ENCODE measurements around the gene COBL.

The COBL gene

GRCh38 chr7:51316666-51317581 lies at the start of gene COBL:
Gene COBL, minus strand, starts transcription at chr7:51316809. Its CDS starts 176 bp downstream, at chr7:51316633.
- peak; percentile 43 for DNase-seq (ENCODE audit: low spot score)
- no peak for TF ChIP-seq CTCF (IDR thresholded peaks at IDR 0.05; ENCODE audit: extremely low read depth, missing control alignments)

GRCh38 chr7:51366172-51366728 lies 49.6 kb upstream of the COBL start:
- no peak for DNase-seq (ENCODE audit: low spot score)
- TF ChIP-seq CTCF (IDR thresholded peaks at IDR 0.05; ENCODE audit: extremely low read depth, missing control alignments): no peak

- no peak for DNase-seq (ENCODE audit: low spot score)
- TF ChIP-seq CTCF (IDR thresholded peaks at IDR 0.05; ENCODE audit: extremely low read depth, missing control alignments): no peak
Measured at GRCh38 chr7:51357821-51358220, 41.2 kb upstream of the COBL start.

GRCh38 chr7:51356849-51357516 lies 40.4 kb upstream of the COBL start:
- TF ChIP-seq CTCF (IDR thresholded peaks at IDR 0.05; ENCODE audit: extremely low read depth, missing control alignments): no peak
- no peak for DNase-seq (ENCODE audit: low spot score)

- no peak for TF ChIP-seq CTCF (IDR thresholded peaks at IDR 0.05; ENCODE audit: extremely low read depth, missing control alignments)
- DNase-seq (ENCODE audit: low spot score): no peak
Measured at GRCh38 chr7:51354897-51355296, 38.3 kb upstream of the COBL start.

- DNase-seq (ENCODE audit: low spot score): no peak
- no peak for TF ChIP-seq CTCF (IDR thresholded peaks at IDR 0.05; ENCODE audit: extremely low read depth, missing control alignments)
Measured at GRCh38 chr7:51354434-51354833, 37.8 kb upstream of the COBL start.
